Right atrium auricular region (tissue), 2 donors: ENCODE results near the gene VIT. TPM values are rescaled to one million over a fixed set of nuclear protein-coding genes. Genes with fewer than 3 reads are reported as not detected.

Experiments used
- DNase-seq: peaks from one replicate; pipeline ENCODE4 v3.0.0-alpha.2; 2019; ENCODE audit warnings: low spot score
- H3K27ac ChIP-seq, 2 donors: fragments of 200-600 bp; sonication (generic); 1 replicate in 1 of 2; 2 replicates in 1 of 2; pipeline ENCODE4 v1.5.1; 2016 to 2019
- H3K27me3 ChIP-seq, 2 donors: fragments of 200-600 bp; sonication (generic); one replicate each; pipeline versions ENCODE4 v1.5.1 to v1.6.0; 2017 to 2019
- H3K36me3 ChIP-seq: fragments of 200-600 bp; sonication (generic); one replicate; pipeline ENCODE4 v1.5.1; 2016
- H3K4me1 ChIP-seq, 2 donors: fragments of 200-600 bp; sonication (generic); one replicate each; pipeline versions ENCODE4 v1.5.1 to v1.6.0; 2017 to 2019
- H3K4me3 ChIP-seq, 2 donors: fragments of 200-600 bp; sonication (generic); 1 replicate in 1 of 2; 2 replicates in 1 of 2; pipeline ENCODE4 v1.5.1; 2017 to 2019; ENCODE audit warnings: mild to moderate bottlenecking in 1 of 2, moderate library complexity in 1 of 2
- H3K9me3 ChIP-seq, 2 donors: fragments of 200-600 bp; sonication (generic); one replicate each; pipeline ENCODE4 v1.5.1; 2019
- CTCF ChIP-seq, 2 donors: fragments of 200-600 bp; sonication (generic); IDR thresholded peaks; one replicate each; pipeline ENCODE4 v1.5.1; 2019; ENCODE audit warnings: antibody characterized with exemption in 2 of 2
- total RNA-seq, 2 donors: library from RNA; depleted of rRNA; stranded (reverse); fragments of >200 nt; gene quantifications; one replicate each; pipeline ENCODE4 v1.1.0, GENCODE V29; 2016

Gene VIT
- total RNA-seq, 2 donors from 2014 or later = 12.3 to 16.9 TPM

DNA sequence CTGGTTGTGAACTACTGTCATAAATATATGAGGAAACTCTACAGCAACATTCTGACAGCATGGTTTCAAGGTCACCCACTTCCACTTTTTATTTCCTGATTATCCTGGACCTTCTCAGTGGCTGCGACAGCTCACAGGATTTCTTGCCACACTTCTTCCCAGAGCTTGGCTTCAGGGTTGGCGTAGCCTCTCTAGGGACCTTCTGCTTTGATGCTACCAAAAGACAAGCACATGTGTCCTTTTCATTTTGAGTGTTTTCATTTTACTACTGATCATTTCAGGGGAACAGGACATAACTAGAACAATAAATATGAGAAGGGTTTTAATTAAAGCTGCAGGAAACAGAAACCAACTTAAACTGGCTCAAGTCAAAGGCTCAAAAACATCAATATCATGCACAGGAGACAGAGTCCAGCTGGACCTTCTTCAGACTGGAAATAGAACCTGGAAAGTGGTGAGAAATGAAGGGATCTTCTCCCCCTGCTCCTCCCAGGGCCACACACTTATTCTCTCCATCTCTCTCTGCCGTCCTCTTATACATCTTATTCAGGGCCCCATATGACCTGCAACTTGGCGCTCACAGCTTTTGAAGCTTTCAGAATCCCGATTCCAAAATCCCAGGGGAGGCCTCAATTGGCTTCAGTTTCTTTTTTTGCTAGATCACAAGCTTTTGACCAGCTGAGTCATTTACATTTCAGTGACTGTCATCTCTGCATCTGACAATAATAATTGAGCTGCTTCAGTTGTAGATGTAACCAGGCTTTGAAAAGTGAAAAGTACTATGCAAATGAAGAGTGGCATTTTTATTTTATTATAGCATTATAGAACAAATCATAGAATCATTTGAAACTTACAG, 9.7 kb downstream of the VIT start:
- H3K36me3 ChIP-seq = no peaks in the 10 kb centered on the region
- peaks cover 0 to 8% of the 10 kb centered on the region in 2 donors for H3K9me3 ChIP-seq
- peaks cover 0 to 17% of the 10 kb centered on the region in 2 donors for H3K4me1 ChIP-seq
- H3K4me3 ChIP-seq = no peak overlapping the region
- no peaks in the 10 kb centered on the region for H3K27me3 ChIP-seq
- H3K27ac ChIP-seq = peak overlapping the region; percentile 46 to 48
- no peak for TF ChIP-seq CTCF (IDR thresholded peaks at IDR 0.05)
- no peak for DNase-seq

GRCh38 chr2:36707050-36707449, 10.5 kb downstream of the VIT start:
- H3K27me3 ChIP-seq = no peaks in the 10 kb centered on the region
- no peak for TF ChIP-seq CTCF (IDR thresholded peaks at IDR 0.05)
- peaks cover 0 to 12% of the 10 kb centered on the region in 2 donors for H3K9me3 ChIP-seq
- peaks cover 0 to 17% of the 10 kb centered on the region in 2 donors for H3K4me1 ChIP-seq
- no peak overlapping the region for H3K4me3 ChIP-seq
- peak overlapping the region; percentile 11 to 48 for H3K27ac ChIP-seq
- H3K36me3 ChIP-seq = no peaks in the 10 kb centered on the region
- peak; percentile 56 for DNase-seq

- DNase-seq = peak; percentile 55
- peak in 1 of 2 donors; percentile 20 for TF ChIP-seq CTCF (IDR thresholded peaks at IDR 0.05)
- Histone ChIP-seq H3K36me3 (no peaks in the 10 kb centered on the region), H3K4me3 (no peak overlapping the region), H3K27me3 (no peaks in the 10 kb centered on the region), H3K4me1 (peaks cover 0 to 17% of the 10 kb centered on the region in 2 donors), H3K27ac (no peak overlapping the region), H3K9me3 (peaks cover 0 to 12% of the 10 kb centered on the region in 2 donors)
These were observed 11.7 kb downstream of the VIT start for GRCh38 chr2:36708041-36708741.

GRCh38 chr2:36710858-36711515, 14.5 kb downstream of the VIT start:
- DNase-seq = no peak
- H3K27ac ChIP-seq = no peak overlapping the region
- H3K36me3 ChIP-seq = no peaks in the 10 kb centered on the region

More at GRCh38 chr2:36710858-36711515, 14.5 kb downstream of the VIT start:
- Histone ChIP-seq H3K27me3 (no peaks in the 10 kb centered on the region), H3K4me3 (no peak overlapping the region), H3K4me1 (peaks cover 0 to 13% of the 10 kb centered on the region in 2 donors), H3K9me3 (peaks cover 0 to 12% of the 10 kb centered on the region in 2 donors)
- TF ChIP-seq CTCF (IDR thresholded peaks at IDR 0.05) = no peak
